AG08395 (cell line): ENCODE results near the gene BACH2.

ENCODE experiments used
- DNase-seq: peaks from one replicate; pipeline ENCODE4 v3.0.0; 2012; ENCODE audit warnings: mixed read lengths, low spot score

BACH2 gene

GRCh38 chr6:90028066-90028778, 268.4 kb downstream of the BACH2 start:
- DNase-seq, result no peak

- DNase-seq, result no peak
Measured at GRCh38 chr6:90026216-90026615, 270.4 kb downstream of the BACH2 start.

- peak; percentile 85 for DNase-seq
Measured at GRCh38 chr6:90025523-90026061, 271.1 kb downstream of the BACH2 start.

- DNase-seq, result no peak
Measured at GRCh38 chr6:90024633-90025032, 272.0 kb downstream of the BACH2 start.

- no peak for DNase-seq
Measured at GRCh38 chr6:90021711-90022110, 274.9 kb downstream of the BACH2 start.

- no peak for DNase-seq
Measured at GRCh38 chr6:90020746-90021145, 275.9 kb downstream of the BACH2 start.

GRCh38 chr6:90019216-90019615, 277.4 kb downstream of the BACH2 start:
- DNase-seq, result no peak

- no peak for DNase-seq
Measured at GRCh38 chr6:90015883-90016282, 280.8 kb downstream of the BACH2 start.

- no peak for DNase-seq
Measured at GRCh38 chr6:90008908-90009501, 287.6 kb downstream of the BACH2 start.

GRCh38 chr6:90008189-90008907, 288.3 kb downstream of the BACH2 start:
- no peak for DNase-seq

GRCh38 chr6:90005048-90005827, 291.4 kb downstream of the BACH2 start:
- DNase-seq, result no peak

GRCh38 chr6:90004511-90004910, 292.1 kb downstream of the BACH2 start:
- DNase-seq, result no peak

GRCh38 chr6:90003941-90004340, 292.7 kb downstream of the BACH2 start:
- DNase-seq, result peak; percentile 46

GRCh38 chr6:90003069-90003795, 293.4 kb downstream of the BACH2 start:
- DNase-seq, result no peak

GRCh38 chr6:90000864-90001731, 295.5 kb downstream of the BACH2 start:
- no peak for DNase-seq

GRCh38 chr6:89999945-90000825, 296.5 kb downstream of the BACH2 start:
- DNase-seq, result no peak

- peak; percentile 26 for DNase-seq
Measured at GRCh38 chr6:89999154-89999553, 297.5 kb downstream of the BACH2 start.

GRCh38 chr6:89997456-89998445, 298.9 kb downstream of the BACH2 start:
- peak; percentile 53 for DNase-seq
